DOHH2 (cell line): ENCODE measurements around the gene GLS2.

Experiments used
- EZH2phosphoT487 ChIP-seq: fragments of 200-600 bp; sonication (generic); IDR thresholded peaks from 2 replicates; pipeline ENCODE4 v1.6.1; 2017; ENCODE audit warnings: borderline replicate concordance, mild to moderate bottlenecking, antibody characterized with exemption, low read length, moderate library complexity, mixed read lengths
- TF ChIP-seq, protein P1 (sequence below): fragments of 200-600 bp; sonication (generic); IDR thresholded peaks from one replicate; pipeline ENCODE4 v1.5.1; 2014; ENCODE audit warnings: antibody characterized with exemption, mild to moderate bottlenecking, low read depth, low read length; ENCODE audit not compliant: poor library complexity, severe bottlenecking

DNA sequence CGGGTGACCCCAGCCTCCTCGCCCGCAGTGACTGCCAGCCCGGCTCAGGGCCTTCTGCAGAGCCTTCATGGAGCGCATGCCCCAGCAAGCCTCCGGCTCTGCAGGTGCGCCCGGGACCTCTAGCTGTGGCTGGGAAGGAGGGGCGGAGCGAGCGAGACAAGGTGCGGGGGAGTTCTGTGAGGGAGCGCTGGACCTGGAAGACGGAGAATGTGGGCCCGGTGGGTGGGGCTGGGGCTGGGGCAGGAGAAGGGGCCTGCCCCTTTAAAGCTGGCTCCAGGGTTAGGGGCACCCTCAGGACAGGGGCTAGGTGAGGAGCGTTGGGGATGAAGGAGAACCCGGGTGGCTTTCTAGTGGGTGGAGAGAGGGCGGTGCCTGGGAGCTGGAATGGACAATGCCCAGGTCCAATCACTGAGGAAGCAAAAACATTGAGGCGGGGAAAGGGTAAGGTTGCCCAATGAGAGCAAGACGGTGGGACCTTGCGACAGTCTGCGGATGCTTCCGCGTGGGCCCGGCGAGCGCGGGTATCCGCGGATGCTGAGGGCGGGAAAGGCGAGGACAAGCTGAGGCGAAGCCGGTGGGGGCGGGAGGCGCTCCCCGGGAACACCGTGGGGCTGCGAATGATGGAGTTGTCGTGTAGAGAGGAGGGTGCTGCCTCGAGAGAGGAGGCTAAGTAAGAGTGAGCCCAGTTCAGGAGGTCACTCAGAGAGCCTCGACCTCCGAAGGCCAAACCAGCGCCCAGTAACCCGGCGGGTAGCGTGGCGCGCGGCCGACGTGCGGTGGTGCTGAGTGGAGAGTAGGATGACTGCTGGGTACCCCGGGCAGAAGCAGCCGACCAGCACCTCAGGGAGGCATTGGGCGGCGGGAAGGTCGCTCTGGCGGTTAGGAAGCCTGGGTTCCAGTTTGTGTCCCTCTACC is at the start of gene GLS2:
- TF ChIP-seq, protein P1, sequence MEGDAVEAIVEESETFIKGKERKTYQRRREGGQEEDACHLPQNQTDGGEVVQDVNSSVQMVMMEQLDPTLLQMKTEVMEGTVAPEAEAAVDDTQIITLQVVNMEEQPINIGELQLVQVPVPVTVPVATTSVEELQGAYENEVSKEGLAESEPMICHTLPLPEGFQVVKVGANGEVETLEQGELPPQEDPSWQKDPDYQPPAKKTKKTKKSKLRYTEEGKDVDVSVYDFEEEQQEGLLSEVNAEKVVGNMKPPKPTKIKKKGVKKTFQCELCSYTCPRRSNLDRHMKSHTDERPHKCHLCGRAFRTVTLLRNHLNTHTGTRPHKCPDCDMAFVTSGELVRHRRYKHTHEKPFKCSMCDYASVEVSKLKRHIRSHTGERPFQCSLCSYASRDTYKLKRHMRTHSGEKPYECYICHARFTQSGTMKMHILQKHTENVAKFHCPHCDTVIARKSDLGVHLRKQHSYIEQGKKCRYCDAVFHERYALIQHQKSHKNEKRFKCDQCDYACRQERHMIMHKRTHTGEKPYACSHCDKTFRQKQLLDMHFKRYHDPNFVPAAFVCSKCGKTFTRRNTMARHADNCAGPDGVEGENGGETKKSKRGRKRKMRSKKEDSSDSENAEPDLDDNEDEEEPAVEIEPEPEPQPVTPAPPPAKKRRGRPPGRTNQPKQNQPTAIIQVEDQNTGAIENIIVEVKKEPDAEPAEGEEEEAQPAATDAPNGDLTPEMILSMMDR = no peak
- TF ChIP-seq EZH2phosphoT487 = no peak
